Pulmonary artery endothelial cell (primary cell): ENCODE data around the gene IFT25. TPM values are rescaled to one million over a fixed set of nuclear protein-coding genes. Genes with fewer than 3 reads are reported as not detected.
"Not testable (repeated sequence)": the region's sequence is repeated elsewhere in the genome, so short reads cannot be mapped to it uniquely, and the experiment has no call there.

Experiments used
- DNase-seq: peaks from one replicate; pipeline ENCODE4 v3.0.0-alpha.2; 2011; ENCODE audit warnings: low read depth, low spot score
- total RNA-seq: library from RNA; depleted of rRNA; stranded (reverse); fragments of >200 nt; gene quantifications from 2 replicates; pipeline ENCODE4 v1.2.3, GENCODE V29; 2014

The IFT25 gene
- total RNA-seq, 1 donor from 2014 or later: 13.8 TPM

DNA sequence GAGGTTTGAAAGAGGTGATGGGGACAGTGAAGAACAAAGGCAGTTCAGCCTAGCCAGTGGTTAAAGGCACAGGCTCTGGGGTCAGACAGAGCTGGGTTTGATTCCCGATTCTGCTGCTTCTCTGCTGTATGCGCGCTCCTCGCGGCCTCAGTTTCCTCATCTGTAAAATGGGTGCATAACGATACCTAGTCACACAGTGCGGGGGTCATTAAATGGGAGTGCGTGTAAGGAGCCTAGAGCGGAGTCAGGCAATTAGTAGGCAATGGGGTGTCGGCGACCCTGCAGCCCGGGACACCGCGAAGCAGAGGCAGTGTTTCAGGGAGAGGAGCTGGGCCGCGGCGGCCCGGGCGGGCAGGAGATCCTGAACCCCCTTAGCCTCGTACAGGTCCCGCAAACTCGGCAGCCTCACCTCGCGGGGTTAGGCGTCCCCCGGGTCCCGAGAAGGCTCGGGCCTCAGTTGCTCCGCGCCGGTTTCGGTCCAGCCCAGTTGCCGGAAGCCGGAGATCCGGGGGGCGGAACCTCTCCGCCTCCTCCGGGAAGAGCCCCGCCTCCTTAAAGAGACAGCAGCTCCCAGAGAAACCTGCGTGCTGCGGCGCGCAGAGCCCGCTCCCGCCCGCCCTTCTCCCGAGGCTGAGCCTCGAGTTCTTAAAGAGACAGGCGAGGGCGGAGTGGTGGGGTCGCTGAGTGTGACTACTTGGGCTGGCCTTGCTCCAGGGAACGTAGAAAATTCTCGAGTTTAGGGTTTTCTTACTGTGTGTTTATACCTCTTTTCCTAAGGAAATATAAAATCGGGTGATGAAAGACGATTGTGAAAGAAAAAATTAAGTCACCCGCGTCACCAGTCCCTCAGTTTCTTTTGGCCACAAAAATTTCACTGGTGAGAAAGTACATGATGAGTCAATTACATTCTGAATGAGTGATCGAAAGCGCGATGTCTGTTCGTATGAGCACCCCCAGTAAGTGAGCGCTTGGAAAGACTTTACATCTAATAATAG, 55.9 kb downstream of the IFT25 start, which contains the start of gene YIPF1:
Gene YIPF1, minus strand, starts transcription at position 494 of the 995 bp plus-strand sequence. CDS start 860 bp downstream, outside the sequence.
- peak; percentile 56 for DNase-seq

DNA sequence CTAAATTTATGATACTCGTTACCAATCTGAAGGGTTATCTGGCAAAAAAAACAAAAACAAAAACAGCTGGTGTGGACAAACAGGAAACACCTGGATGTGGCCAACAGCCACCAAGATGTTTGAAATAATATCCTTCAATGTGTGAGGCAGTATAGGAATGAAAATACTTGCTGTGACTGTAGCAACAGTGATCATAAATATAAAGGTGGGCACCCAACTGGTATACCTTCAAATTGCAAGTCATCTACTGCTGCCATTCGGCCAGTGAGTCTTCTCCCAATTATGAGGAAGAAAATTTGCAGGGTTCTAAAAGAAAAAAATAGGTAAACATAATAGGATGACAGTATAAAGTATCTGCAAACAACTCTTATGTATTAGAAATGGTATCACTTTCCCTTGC, 56.8 kb downstream of the IFT25 start:
- no peak for DNase-seq

DNA sequence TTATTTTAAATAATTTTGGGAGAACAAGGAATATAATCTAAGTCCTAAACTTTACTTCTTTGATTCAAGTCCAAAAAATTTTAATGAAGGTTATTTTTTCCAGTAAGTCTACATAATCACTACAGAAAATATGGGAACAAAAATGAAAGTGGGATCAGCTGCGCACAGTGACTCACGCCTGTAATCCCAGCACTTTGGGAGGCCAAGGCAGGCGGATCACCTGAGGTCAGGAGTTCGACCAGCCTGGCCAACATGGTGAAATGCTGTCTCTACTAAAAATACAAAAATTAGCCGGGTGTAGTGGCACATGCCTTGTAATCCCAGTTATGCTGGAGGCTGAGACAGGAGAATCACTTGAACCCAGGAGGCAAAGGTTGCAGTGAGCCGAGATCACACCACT, 61.9 kb downstream of the IFT25 start:
- not testable (repeated sequence) for DNase-seq

DNA sequence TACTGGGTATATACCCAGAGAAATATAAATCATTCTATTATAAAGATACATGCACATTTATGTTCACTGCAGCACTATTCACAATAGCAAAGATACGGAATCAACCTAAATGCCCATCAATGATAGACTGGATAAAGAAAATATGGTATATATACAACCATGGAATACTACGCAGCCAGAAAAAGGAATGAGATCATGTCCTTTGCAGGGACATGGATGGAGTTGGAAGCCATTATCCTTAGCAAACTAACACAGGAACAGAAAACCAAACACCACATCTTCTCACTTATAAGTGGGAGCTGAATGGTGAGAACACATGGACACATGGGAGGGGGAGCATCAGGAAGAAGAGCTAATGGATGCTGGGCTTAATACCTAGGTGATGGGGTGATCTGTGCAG, 63.6 kb downstream of the IFT25 start:
- not testable (repeated sequence) for DNase-seq

DNA sequence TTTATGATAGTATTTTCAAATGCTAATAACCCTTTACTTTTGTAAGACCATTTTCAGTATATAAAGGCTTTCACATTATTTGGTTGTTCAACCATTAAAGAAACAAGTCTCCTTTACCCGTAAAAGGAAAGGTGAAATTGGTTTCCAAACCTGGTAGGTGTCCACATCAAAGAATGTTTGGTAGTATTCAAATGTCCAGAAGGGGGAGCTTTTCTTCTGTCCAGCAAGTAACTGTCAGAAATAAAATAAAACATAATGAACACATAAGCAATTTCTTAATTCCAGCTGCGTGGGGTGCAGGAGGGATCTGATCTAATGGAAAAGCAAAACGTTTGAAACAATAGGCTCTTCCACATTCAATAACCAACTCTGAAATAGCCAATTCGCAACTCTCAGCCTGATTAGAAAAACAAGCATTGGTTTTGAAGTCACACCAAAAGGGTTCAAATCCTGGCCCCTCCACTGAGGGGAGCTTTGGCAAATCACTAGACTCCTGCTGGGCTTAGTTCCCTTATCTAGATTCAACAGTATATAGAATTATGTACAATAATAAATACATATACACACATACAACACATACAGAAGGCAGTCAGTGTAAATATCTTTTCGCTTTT, 66.9 kb downstream of the IFT25 start:
- DNase-seq: peak; percentile 7

DNA sequence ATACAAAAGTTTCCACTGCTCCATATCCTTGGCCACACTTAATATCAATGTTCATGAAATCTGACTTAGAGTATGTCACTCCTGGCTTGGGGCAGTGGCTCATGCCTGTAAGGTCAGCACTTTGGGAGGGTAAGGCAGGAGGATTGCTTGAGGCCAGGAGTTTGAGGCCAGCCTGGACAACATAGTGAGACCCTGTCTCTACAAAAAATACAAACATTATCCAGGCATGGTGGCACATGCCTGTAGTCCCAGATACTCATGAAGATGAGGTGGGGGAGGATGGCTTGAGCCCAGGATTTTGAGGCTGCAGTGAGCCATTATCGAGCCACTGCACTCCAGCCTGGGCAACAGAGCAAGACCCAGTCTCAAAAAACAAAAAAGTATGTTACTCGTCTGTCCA, 70.3 kb downstream of the IFT25 start:
- DNase-seq: not testable (repeated sequence)

DNA sequence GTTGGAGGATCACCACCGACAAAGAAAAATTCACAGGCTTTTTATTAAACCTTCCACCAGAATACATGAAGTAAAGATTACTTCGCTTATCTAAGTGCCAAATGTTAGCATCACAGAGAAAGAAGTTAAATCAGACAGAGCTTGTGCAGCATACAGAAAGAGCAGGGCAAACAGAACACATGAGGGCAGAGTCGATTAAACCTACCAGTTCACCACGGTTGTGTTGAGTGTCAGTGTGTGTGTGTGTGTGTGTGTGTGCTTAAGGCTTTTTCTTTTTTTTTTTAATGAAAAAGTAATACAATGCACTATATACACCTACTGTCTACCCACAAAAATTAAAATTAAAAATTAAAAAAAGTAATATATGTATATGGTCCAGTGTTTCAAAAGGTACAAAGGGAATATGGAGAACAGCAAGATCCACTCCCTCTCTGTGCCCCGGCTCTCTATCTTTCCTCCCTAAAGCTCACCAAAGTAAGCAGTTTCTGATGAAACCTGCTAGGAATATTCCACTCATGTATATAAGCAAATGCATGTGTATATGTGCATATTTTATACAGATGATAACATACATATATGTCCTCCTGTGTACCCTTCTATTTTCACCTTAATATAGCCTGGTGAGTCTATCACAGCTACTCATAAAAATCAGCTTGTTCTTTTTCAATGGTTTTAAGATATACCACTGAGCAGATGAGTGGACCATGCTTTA, 73.6 kb downstream of the IFT25 start:
- DNase-seq: no peak

Other genes with a start within 250 kb of the IFT25 start
- not detected in 2 replicates for gene GLIS1, start 206.5 kb downstream of the IFT25 start, total RNA-seq
- gene NDC1, start 107.4 kb downstream of the IFT25 start, total RNA-seq: 29.7 and 52.5 TPM in 2 replicates
- 17.1 and 22.0 TPM in 2 replicates for gene YIPF1, start 55.9 kb downstream of the IFT25 start, total RNA-seq
- not detected in 2 replicates for gene DIO1, start 51.5 kb downstream of the IFT25 start, total RNA-seq
- 23.4 and 25.3 TPM in 2 replicates for gene LRRC42, start 651 bp upstream of the IFT25 start, total RNA-seq
- gene LDLRAD1, start 72.5 kb upstream of the IFT25 start, total RNA-seq: not detected in 2 replicates
- gene TMEM59, start 107.5 kb upstream of the IFT25 start, total RNA-seq: 246 and 255 TPM in 2 replicates
- 2.6 and 3.7 TPM in 2 replicates for gene TCEANC2, start 107.9 kb upstream of the IFT25 start, total RNA-seq
- gene CDCP2, start 207.3 kb upstream of the IFT25 start, total RNA-seq: not detected in 2 replicates